ENCODE results near the gene LRFN3. TPM values are rescaled to one million over a fixed set of nuclear protein-coding genes. Genes with fewer than 3 reads are reported as not detected.
"Not testable (repeated sequence)": the region's sequence is repeated elsewhere in the genome, so short reads cannot be mapped to it uniquely, and the experiment has no call there.

The LRFN3 gene
- total RNA-seq, 1 experiment from 2014 or later, result 20.6 TPM

DNA sequence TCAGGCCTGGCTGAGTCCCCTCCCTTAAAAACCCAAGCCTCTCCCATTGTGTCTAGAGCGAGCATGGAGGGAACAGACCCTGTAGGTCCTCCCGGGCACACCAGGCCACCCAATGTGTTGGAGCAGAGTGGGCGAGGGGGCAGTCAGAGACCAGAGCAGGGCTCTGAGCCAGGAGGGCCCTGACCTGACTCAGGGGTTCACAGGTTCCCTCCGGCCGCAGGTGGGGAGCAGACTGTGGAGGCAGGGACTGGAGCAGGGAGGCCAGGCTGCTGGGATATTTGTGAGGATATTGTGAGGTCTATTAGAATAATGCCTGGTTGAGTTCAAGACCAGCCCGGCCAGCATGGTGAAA lies 26.5 kb upstream of the LRFN3 start:
- Mint-ChIP-seq H3K36me3 (no peaks in the 10 kb centered on the region), H3K27ac (no peak overlapping the region), H3K4me3 (no peak overlapping the region), H3K4me1 (peaks cover 17% of the 10 kb centered on the region), H3K27me3 (ENCODE audit: low read depth) (no peaks in the 10 kb centered on the region), H3K9me3 (no peaks in the 10 kb centered on the region)
- DNase-seq (ENCODE audit: low spot score), result no peak
- ATAC-seq, result no peak
- TF ChIP-seq NFE2L1 (CRISPR knock-in tag; IDR thresholded peaks at IDR 0.05) (no peak), ETV6 (CRISPR knock-in tag; IDR thresholded peaks at IDR 0.05) (no peak), MYBL2 (CRISPR knock-in tag; IDR thresholded peaks at IDR 0.05) (no peak), JAZF1 (CRISPR knock-in tag; IDR thresholded peaks at IDR 0.05) (no peak), TCF7 (CRISPR knock-in tag; IDR thresholded peaks at IDR 0.05; ENCODE audit: low read depth) (no peak), GABPB1 (CRISPR knock-in tag; IDR thresholded peaks at IDR 0.05) (no peak), RELA (CRISPR knock-in tag; IDR thresholded peaks at IDR 0.05; ENCODE audit: borderline replicate concordance) (no peak), TEAD1 (CRISPR knock-in tag; IDR thresholded peaks at IDR 0.05) (no peak), JUN (CRISPR knock-in tag; IDR thresholded peaks at IDR 0.05) (no peak), NR1H2 (CRISPR knock-in tag; IDR thresholded peaks at IDR 0.05) (no peak), NR3C1 (CRISPR knock-in tag; conservative IDR thresholded peaks at IDR 0.05; ENCODE audit: low read depth) (no peak)
- TF ChIP-seq, protein P1, sequence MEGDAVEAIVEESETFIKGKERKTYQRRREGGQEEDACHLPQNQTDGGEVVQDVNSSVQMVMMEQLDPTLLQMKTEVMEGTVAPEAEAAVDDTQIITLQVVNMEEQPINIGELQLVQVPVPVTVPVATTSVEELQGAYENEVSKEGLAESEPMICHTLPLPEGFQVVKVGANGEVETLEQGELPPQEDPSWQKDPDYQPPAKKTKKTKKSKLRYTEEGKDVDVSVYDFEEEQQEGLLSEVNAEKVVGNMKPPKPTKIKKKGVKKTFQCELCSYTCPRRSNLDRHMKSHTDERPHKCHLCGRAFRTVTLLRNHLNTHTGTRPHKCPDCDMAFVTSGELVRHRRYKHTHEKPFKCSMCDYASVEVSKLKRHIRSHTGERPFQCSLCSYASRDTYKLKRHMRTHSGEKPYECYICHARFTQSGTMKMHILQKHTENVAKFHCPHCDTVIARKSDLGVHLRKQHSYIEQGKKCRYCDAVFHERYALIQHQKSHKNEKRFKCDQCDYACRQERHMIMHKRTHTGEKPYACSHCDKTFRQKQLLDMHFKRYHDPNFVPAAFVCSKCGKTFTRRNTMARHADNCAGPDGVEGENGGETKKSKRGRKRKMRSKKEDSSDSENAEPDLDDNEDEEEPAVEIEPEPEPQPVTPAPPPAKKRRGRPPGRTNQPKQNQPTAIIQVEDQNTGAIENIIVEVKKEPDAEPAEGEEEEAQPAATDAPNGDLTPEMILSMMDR (IDR thresholded peaks at IDR 0.05), result no peak
- TF ChIP-seq, protein P2, sequence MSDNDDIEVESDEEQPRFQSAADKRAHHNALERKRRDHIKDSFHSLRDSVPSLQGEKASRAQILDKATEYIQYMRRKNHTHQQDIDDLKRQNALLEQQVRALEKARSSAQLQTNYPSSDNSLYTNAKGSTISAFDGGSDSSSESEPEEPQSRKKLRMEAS (CRISPR knock-in tag; IDR thresholded peaks at IDR 0.05), result no peak
- TF ChIP-seq, protein P3, sequence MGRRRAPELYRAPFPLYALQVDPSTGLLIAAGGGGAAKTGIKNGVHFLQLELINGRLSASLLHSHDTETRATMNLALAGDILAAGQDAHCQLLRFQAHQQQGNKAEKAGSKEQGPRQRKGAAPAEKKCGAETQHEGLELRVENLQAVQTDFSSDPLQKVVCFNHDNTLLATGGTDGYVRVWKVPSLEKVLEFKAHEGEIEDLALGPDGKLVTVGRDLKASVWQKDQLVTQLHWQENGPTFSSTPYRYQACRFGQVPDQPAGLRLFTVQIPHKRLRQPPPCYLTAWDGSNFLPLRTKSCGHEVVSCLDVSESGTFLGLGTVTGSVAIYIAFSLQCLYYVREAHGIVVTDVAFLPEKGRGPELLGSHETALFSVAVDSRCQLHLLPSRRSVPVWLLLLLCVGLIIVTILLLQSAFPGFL (CRISPR knock-in tag; IDR thresholded peaks at IDR 0.05; ENCODE audit: borderline replicate concordance), result no peak
- TF ChIP-seq, protein P4, sequence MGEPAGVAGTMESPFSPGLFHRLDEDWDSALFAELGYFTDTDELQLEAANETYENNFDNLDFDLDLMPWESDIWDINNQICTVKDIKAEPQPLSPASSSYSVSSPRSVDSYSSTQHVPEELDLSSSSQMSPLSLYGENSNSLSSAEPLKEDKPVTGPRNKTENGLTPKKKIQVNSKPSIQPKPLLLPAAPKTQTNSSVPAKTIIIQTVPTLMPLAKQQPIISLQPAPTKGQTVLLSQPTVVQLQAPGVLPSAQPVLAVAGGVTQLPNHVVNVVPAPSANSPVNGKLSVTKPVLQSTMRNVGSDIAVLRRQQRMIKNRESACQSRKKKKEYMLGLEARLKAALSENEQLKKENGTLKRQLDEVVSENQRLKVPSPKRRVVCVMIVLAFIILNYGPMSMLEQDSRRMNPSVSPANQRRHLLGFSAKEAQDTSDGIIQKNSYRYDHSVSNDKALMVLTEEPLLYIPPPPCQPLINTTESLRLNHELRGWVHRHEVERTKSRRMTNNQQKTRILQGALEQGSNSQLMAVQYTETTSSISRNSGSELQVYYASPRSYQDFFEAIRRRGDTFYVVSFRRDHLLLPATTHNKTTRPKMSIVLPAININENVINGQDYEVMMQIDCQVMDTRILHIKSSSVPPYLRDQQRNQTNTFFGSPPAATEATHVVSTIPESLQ (CRISPR knock-in tag; IDR thresholded peaks at IDR 0.05), result no peak
- TF ChIP-seq, protein P5, sequence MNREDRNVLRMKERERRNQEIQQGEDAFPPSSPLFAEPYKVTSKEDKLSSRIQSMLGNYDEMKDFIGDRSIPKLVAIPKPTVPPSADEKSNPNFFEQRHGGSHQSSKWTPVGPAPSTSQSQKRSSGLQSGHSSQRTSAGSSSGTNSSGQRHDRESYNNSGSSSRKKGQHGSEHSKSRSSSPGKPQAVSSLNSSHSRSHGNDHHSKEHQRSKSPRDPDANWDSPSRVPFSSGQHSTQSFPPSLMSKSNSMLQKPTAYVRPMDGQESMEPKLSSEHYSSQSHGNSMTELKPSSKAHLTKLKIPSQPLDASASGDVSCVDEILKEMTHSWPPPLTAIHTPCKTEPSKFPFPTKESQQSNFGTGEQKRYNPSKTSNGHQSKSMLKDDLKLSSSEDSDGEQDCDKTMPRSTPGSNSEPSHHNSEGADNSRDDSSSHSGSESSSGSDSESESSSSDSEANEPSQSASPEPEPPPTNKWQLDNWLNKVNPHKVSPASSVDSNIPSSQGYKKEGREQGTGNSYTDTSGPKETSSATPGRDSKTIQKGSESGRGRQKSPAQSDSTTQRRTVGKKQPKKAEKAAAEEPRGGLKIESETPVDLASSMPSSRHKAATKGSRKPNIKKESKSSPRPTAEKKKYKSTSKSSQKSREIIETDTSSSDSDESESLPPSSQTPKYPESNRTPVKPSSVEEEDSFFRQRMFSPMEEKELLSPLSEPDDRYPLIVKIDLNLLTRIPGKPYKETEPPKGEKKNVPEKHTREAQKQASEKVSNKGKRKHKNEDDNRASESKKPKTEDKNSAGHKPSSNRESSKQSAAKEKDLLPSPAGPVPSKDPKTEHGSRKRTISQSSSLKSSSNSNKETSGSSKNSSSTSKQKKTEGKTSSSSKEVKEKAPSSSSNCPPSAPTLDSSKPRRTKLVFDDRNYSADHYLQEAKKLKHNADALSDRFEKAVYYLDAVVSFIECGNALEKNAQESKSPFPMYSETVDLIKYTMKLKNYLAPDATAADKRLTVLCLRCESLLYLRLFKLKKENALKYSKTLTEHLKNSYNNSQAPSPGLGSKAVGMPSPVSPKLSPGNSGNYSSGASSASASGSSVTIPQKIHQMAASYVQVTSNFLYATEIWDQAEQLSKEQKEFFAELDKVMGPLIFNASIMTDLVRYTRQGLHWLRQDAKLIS (CRISPR knock-in tag; IDR thresholded peaks at IDR 0.05; ENCODE audit: borderline replicate concordance), result no peak
- POLR2A ChIA-PET, result no interaction called here
- CTCF ChIA-PET, result no interaction called here

DNA sequence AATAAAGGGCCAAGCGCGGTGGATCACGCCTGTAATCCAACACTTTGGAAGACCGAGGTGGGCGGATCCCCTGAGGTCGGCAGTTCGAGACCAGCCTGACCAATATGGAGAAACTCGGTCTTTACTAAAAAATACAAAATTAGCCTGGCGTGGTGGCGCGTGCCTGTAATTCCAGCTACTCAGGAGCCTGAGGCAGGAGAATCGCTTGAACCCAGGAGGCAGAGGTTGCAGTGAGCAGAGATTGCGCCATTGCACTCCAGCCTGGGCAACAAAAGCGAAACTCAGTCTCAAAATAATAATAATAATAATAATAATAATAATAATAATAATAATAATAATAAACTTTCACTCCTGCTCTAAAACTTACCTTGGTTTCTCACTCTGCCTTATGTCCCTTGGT lies 25.8 kb upstream of the LRFN3 start:
- H3K27ac Mint-ChIP-seq; DNase-seq (ENCODE audit: low spot score); H3K27me3 Mint-ChIP-seq (ENCODE audit: low read depth); H3K36me3 Mint-ChIP-seq; POLR2A ChIA-PET; H3K9me3 Mint-ChIP-seq; H3K4me3 Mint-ChIP-seq; ATAC-seq: not testable (repeated sequence)
- CTCF ChIA-PET, result interaction anchor here (0.7 to 1.3 kb wide), 2 partner anchors 21 to 98 kb away, joined by 3 to 4 read pairs; no protein-coding TSS in a partner anchor
- TF ChIP-seq HMGA2 (CRISPR knock-in tag; IDR thresholded peaks at IDR 0.05), result peak; percentile 55; the same call in 1 of the 2 replicates
- peaks cover 17% of the 10 kb centered on the region for H3K4me1 Mint-ChIP-seq

Measured in WTC11 (cell line).